GM23338 (cell line): ENCODE data around the gene CBFA2T2. TPM values are rescaled to one million over a fixed set of nuclear protein-coding genes. Genes with fewer than 3 reads are reported as not detected.

Experiments used
- ATAC-seq: fragments of 200-7000 bp; cut with Tn5 transposase; 3 replicates; pipeline ENCODE4 v1.9.1; 2020
- DNase-seq: peaks from one replicate; pipeline ENCODE4 v3.0.0-alpha.2; 2015; ENCODE audit warnings: low spot score
- H2AFZ ChIP-seq: fragments of 200-600 bp; sonication (generic); 2 replicates; pipeline ENCODE4 v1.8.0; 2016; ENCODE audit warnings: antibody characterized with exemption, mild to moderate bottlenecking, moderate library complexity
- H3F3A ChIP-seq: fragments of 200-600 bp; sonication (generic); replicated peaks from 2 replicates; pipeline ENCODE4 v1.8.0; 2017; ENCODE audit warnings: antibody characterized with exemption, mixed run types, low read depth
- H3K27ac ChIP-seq: fragments of 200-600 bp; sonication (generic); 2 replicates; pipeline ENCODE4 v1.6.1; 2016; ENCODE audit warnings: low read depth
- H3K27me3 ChIP-seq: fragments of 200-600 bp; sonication (generic); 2 replicates; pipeline ENCODE4 v1.8.0; 2016; ENCODE audit warnings: mild to moderate bottlenecking, mixed run types, moderate library complexity; ENCODE audit not compliant: insufficient read depth
- H3K36me3 ChIP-seq: fragments of 200-600 bp; sonication (generic); 2 replicates; pipeline ENCODE4 v1.8.0; 2016; ENCODE audit warnings: mild to moderate bottlenecking; ENCODE audit not compliant: insufficient read depth
- H3K4me1 ChIP-seq: fragments of 200-600 bp; sonication (generic); 2 replicates; pipeline ENCODE4 v1.8.0; 2016; ENCODE audit warnings: mild to moderate bottlenecking, moderate library complexity; ENCODE audit not compliant: insufficient read depth
- H3K4me2 ChIP-seq: fragments of 200-600 bp; sonication (generic); 2 replicates; pipeline ENCODE4 v1.7.1; 2017; ENCODE audit warnings: mixed run types
- H3K4me3 ChIP-seq: fragments of 200-600 bp; sonication (generic); 2 replicates; pipeline ENCODE4 v1.6.1; 2016; ENCODE audit warnings: mixed run types
- H3K79me2 ChIP-seq: fragments of 200-600 bp; sonication (generic); replicated peaks from 2 replicates; pipeline ENCODE4 v1.8.0; 2017; ENCODE audit warnings: mild to moderate bottlenecking; ENCODE audit not compliant: insufficient read depth
- H3K9me2 ChIP-seq: fragments of 200-600 bp; sonication (generic); 2 replicates; pipeline ENCODE4 v1.8.0; 2017; ENCODE audit not compliant: insufficient read depth
- H4K20me1 ChIP-seq: fragments of 200-600 bp; sonication (generic); replicated peaks from 2 replicates; pipeline ENCODE4 v1.8.0; 2017; ENCODE audit warnings: mild to moderate bottlenecking; ENCODE audit not compliant: insufficient read depth
- H3K27ac Mint-ChIP-seq: 2 replicates; pipeline ENCODE4 v1.8.0; 2020; ENCODE audit warnings: inconsistent platforms, mild to moderate bottlenecking, moderate library complexity, mixed read lengths
- H3K27me3 Mint-ChIP-seq: 3 replicates; pipeline ENCODE4 v1.8.0; 2022; ENCODE audit warnings: low read depth, mild to moderate bottlenecking, moderate library complexity, mixed read lengths, inconsistent platforms; ENCODE audit not compliant: insufficient read depth, poor library complexity
- H3K36me3 Mint-ChIP-seq: 3 replicates; pipeline ENCODE4 v1.8.0; 2021; ENCODE audit warnings: low read depth, mild to moderate bottlenecking, inconsistent platforms, moderate library complexity, mixed read lengths
- H3K4me1 Mint-ChIP-seq: 3 replicates; pipeline ENCODE4 v1.8.0; 2020; ENCODE audit warnings: mild to moderate bottlenecking, inconsistent platforms, mixed read lengths
- H3K4me3 Mint-ChIP-seq: 3 replicates; pipeline ENCODE4 v1.8.0; 2021; ENCODE audit warnings: moderate library complexity, mild to moderate bottlenecking, inconsistent platforms, mixed read lengths
- H3K9me3 Mint-ChIP-seq: 3 replicates; pipeline ENCODE4 v1.8.0; 2020; ENCODE audit warnings: moderate library complexity, mild to moderate bottlenecking, inconsistent platforms, mixed read lengths
- CREB1 ChIP-seq: fragments of 250-450 bp; sonication (Bioruptor Pico); IDR thresholded peaks from 2 replicates; pipeline ENCODE4 v1.5.0; 2020; ENCODE audit warnings: low read depth, mild to moderate bottlenecking, moderate library complexity
- CTCF ChIP-seq, 2 experiments: fragments of 200-600 bp in 1 of 2; sonication (generic) in 1 of 2; conservative IDR thresholded peaks; 2 replicates each; pipeline versions ENCODE4 v1.5.1 to v1.6.1; 2016 to 2017; ENCODE audit warnings: antibody characterized with exemption in 2 of 2, low read depth in 2 of 2, mild to moderate bottlenecking in 2 of 2, moderate library complexity in 1 of 2
- EZH2phosphoT487 ChIP-seq: fragments of 200-600 bp; sonication (generic); IDR thresholded peaks from one replicate; pipeline ENCODE4 v1.8.1; 2018; ENCODE audit warnings: antibody characterized with exemption; ENCODE audit not compliant: unreplicated experiment
- JUNB ChIP-seq: IDR thresholded peaks from one replicate; pipeline ENCODE4 v1.6.1; 2016; ENCODE audit warnings: antibody characterized with exemption; ENCODE audit not compliant: unreplicated experiment
- REST ChIP-seq: IDR thresholded peaks from one replicate; pipeline ENCODE4 v1.6.1; 2018; ENCODE audit warnings: antibody characterized with exemption; ENCODE audit not compliant: unreplicated experiment
- STAT1 ChIP-seq: IDR thresholded peaks from one replicate; pipeline ENCODE4 v1.6.1; 2016; ENCODE audit warnings: antibody characterized with exemption; ENCODE audit not compliant: unreplicated experiment
- ZNF114 ChIP-seq: fragments of 250-450 bp; sonication (Bioruptor Pico); IDR thresholded peaks from 2 replicates; pipeline ENCODE4 v1.5.0; 2020; ENCODE audit warnings: mild to moderate bottlenecking, moderate library complexity
- ZNF331 ChIP-seq: fragments of 250-450 bp; sonication (Bioruptor Pico); IDR thresholded peaks from 2 replicates; pipeline ENCODE4 v1.5.0; 2020; ENCODE audit warnings: low read depth, mild to moderate bottlenecking, moderate library complexity
- polyA plus RNA-seq: library from polyadenylated mRNA; unstranded; fragments of >200 nt; fragmentation: Nextera tagmentation; extraction: Ambion mirVana; gene quantifications from 2 replicates; pipeline ENCODE4 v1.2.1, GENCODE V29; 2016
- total RNA-seq: library from RNA; depleted of rRNA; stranded (reverse); fragments of >200 nt; shearing (Covaris generic); gene quantifications from 2 replicates; pipeline ENCODE4 v1.2.3, GENCODE V29; 2014

The CBFA2T2 gene
- total and polyA plus RNA-seq, 2 experiments from 2014 or later, result 12.7 to 15.8 TPM

- Mint-ChIP-seq H3K36me3 (no peaks in the 10 kb centered on the region), H3K4me3 (no peak overlapping the region), H3K4me1 (peaks cover 3% of the 10 kb centered on the region; the same call in 2 of the 3 replicates), H3K27me3 (peaks cover 2% of the 10 kb centered on the region), H3K27ac (no peak overlapping the region), H3K9me3 (no peaks in the 10 kb centered on the region)
- no peaks in the 10 kb centered on the region for H3F3A ChIP-seq
- H3K4me2 ChIP-seq, result no peak overlapping the region
- no peaks in the 10 kb centered on the region for H3K27me3 ChIP-seq
- 0 out of 2 replicates have a peak, but pooled peaks cover 6% of the 10 kb centered on the region for H3K4me1 ChIP-seq
- H3K79me2 ChIP-seq, result peaks cover 30% of the 10 kb centered on the region
- no peaks in the 10 kb centered on the region for H3K9me2 ChIP-seq
- H3K4me3 ChIP-seq, result no peak overlapping the region
- H3K36me3 ChIP-seq, result no peaks in the 10 kb centered on the region
- peak; percentile 39 for DNase-seq
- ATAC-seq, result no peak
- no peak overlapping the region for H2AFZ ChIP-seq
- H4K20me1 ChIP-seq, result peaks cover 8% of the 10 kb centered on the region
- TF ChIP-seq REST, result no peak
- peak; percentile 42 to 54 for TF ChIP-seq CTCF (conservative IDR thresholded peaks at IDR 0.05; ENCODE audit: low read depth in 2 of 2)
- H3K27ac ChIP-seq, result no peak overlapping the region
These were observed 25.8 kb downstream of the CBFA2T2 start for GRCh38 chr20:33515569-33516216.

- peaks cover 3% of the 10 kb centered on the region; the same call in 2 of the 3 replicates for H3K4me1 Mint-ChIP-seq
- peaks cover 18% of the 10 kb centered on the region for H3K79me2 ChIP-seq
- H3F3A ChIP-seq, result no peaks in the 10 kb centered on the region
- no peaks in the 10 kb centered on the region for H3K9me2 ChIP-seq
- no peak overlapping the region for H3K4me2 ChIP-seq
- no peaks in the 10 kb centered on the region for H3K27me3 ChIP-seq
- H3K4me3 Mint-ChIP-seq, result no peak overlapping the region
- no peaks in the 10 kb centered on the region for H3K36me3 Mint-ChIP-seq
- no peaks in the 10 kb centered on the region for H3K36me3 ChIP-seq
- no peaks in the 10 kb centered on the region; the same call in 1 of the 2 replicates for H4K20me1 ChIP-seq
- no peaks in the 10 kb centered on the region for H3K9me3 Mint-ChIP-seq
- DNase-seq, result no peak
- H2AFZ ChIP-seq, result no peak overlapping the region
- H3K27ac ChIP-seq, result no peak overlapping the region
- H3K4me1 ChIP-seq, result 0 out of 2 replicates have a peak, but pooled peaks cover 6% of the 10 kb centered on the region
- peak overlapping the region; percentile 16 for H3K27ac Mint-ChIP-seq
- peaks cover 2% of the 10 kb centered on the region for H3K27me3 Mint-ChIP-seq
- H3K4me3 ChIP-seq, result no peak overlapping the region
- TF ChIP-seq CTCF (conservative IDR thresholded peaks at IDR 0.05; ENCODE audit: low read depth in 2 of 2) (no peak), STAT1 (no peak), CREB1 (CRISPR knock-in tag) (no peak), JUNB (no peak), ZNF114 (CRISPR knock-in tag) (no peak), ZNF331 (CRISPR knock-in tag) (no peak), EZH2phosphoT487 (no peak)
- ATAC-seq, result no peak
These were observed 27.0 kb downstream of the CBFA2T2 start for GRCh38 chr20:33516882-33517281.
